Measurements from ENCODE around the gene UVRAG.

UVRAG gene

DNA sequence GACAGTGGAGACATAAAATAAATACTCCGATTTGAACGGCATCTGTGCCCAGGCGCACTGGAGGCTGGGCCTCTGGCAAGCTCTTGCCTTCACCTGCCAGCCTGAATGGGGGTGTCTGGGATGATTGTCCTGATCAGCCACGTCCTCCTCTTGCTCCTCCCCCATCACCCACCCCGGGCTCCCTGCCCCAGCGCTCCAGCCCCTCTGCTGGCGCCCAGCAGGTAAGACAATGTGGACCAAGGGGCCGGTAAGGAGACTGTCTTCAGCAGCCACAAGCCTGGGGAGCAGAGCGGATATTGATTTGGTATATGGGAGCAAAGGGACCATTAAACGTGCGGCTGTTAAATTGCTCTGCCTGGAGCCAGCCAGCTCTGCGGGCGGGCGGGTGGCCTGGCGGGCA lies 366.4 kb downstream of the UVRAG start:
- TF ChIP-seq ZNF184 (tag by site-specific recombination; IDR thresholded peaks at IDR 0.05) (no peak), ZNF433 (tag by site-specific recombination; IDR thresholded peaks at IDR 0.05; ENCODE audit: low read depth) (no peak), ZNF654 (tag by site-specific recombination; IDR thresholded peaks at IDR 0.05; ENCODE audit: low read depth) (no peak), ZNF423 (tag by site-specific recombination; IDR thresholded peaks at IDR 0.05) (no peak), ZNF2 (tag by site-specific recombination; IDR thresholded peaks at IDR 0.05) (no peak), OVOL3 (tag by site-specific recombination; IDR thresholded peaks at IDR 0.05) (no peak)
- TF ChIP-seq, protein P1, sequence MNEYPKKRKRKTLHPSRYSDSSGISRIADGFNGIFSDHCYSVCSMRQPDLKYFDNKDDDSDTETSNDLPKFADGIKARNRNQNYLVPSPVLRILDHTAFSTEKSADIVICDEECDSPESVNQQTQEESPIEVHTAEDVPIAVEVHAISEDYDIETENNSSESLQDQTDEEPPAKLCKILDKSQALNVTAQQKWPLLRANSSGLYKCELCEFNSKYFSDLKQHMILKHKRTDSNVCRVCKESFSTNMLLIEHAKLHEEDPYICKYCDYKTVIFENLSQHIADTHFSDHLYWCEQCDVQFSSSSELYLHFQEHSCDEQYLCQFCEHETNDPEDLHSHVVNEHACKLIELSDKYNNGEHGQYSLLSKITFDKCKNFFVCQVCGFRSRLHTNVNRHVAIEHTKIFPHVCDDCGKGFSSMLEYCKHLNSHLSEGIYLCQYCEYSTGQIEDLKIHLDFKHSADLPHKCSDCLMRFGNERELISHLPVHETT (tag by site-specific recombination; IDR thresholded peaks at IDR 0.05): no peak
- TF ChIP-seq, protein P2, sequence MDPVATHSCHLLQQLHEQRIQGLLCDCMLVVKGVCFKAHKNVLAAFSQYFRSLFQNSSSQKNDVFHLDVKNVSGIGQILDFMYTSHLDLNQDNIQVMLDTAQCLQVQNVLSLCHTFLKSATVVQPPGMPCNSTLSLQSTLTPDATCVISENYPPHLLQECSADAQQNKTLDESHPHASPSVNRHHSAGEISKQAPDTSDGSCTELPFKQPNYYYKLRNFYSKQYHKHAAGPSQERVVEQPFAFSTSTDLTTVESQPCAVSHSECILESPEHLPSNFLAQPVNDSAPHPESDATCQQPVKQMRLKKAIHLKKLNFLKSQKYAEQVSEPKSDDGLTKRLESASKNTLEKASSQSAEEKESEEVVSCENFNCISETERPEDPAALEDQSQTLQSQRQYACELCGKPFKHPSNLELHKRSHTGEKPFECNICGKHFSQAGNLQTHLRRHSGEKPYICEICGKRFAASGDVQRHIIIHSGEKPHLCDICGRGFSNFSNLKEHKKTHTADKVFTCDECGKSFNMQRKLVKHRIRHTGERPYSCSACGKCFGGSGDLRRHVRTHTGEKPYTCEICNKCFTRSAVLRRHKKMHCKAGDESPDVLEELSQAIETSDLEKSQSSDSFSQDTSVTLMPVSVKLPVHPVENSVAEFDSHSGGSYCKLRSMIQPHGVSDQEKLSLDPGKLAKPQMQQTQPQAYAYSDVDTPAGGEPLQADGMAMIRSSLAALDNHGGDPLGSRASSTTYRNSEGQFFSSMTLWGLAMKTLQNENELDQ (tag by site-specific recombination; IDR thresholded peaks at IDR 0.05; ENCODE audit: low read depth): no peak
- TF ChIP-seq, protein P3, sequence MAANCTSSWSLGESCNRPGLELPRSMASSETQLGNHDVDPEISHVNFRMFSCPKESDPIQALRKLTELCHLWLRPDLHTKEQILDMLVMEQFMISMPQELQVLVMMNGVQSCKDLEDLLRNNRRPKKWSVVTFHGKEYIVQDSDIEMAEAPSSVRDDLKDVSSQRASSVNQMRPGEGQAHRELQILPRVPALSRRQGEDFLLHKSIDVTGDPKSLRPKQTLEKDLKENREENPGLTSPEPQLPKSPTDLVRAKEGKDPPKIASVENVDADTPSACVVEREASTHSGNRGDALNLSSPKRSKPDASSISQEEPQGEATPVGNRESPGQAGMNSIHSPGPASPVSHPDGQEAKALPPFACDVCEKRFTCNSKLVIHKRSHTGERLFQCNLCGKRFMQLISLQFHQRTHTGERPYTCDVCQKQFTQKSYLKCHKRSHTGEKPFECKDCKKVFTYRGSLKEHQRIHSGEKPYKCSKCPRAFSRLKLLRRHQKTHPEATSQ (tag by site-specific recombination; IDR thresholded peaks at IDR 0.05): no peak
- TF ChIP-seq, protein P4, sequence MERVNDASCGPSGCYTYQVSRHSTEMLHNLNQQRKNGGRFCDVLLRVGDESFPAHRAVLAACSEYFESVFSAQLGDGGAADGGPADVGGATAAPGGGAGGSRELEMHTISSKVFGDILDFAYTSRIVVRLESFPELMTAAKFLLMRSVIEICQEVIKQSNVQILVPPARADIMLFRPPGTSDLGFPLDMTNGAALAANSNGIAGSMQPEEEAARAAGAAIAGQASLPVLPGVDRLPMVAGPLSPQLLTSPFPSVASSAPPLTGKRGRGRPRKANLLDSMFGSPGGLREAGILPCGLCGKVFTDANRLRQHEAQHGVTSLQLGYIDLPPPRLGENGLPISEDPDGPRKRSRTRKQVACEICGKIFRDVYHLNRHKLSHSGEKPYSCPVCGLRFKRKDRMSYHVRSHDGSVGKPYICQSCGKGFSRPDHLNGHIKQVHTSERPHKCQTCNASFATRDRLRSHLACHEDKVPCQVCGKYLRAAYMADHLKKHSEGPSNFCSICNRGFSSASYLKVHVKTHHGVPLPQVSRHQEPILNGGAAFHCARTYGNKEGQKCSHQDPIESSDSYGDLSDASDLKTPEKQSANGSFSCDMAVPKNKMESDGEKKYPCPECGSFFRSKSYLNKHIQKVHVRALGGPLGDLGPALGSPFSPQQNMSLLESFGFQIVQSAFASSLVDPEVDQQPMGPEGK (tag by site-specific recombination; IDR thresholded peaks at IDR 0.05): no peak
- TF ChIP-seq, protein P5, sequence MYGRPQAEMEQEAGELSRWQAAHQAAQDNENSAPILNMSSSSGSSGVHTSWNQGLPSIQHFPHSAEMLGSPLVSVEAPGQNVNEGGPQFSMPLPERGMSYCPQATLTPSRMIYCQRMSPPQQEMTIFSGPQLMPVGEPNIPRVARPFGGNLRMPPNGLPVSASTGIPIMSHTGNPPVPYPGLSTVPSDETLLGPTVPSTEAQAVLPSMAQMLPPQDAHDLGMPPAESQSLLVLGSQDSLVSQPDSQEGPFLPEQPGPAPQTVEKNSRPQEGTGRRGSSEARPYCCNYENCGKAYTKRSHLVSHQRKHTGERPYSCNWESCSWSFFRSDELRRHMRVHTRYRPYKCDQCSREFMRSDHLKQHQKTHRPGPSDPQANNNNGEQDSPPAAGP (tag by site-specific recombination; IDR thresholded peaks at IDR 0.05): no peak
- Histone ChIP-seq H3K27ac (ENCODE audit: extremely low read depth, low read depth, low read length) (no peak overlapping the region), H3K9me3 (ENCODE audit: control insufficient read depth, insufficient read depth, low read depth, low read length) (no peaks in the 10 kb centered on the region), H3K36me3 (ENCODE audit: control insufficient read depth in 2 of 2, insufficient read depth in 1 of 2, low read length in 2 of 2) (peaks cover 0 to 7% of the 10 kb centered on the region in 2 experiments; a peak in 1 of 3 replicates), H3K4me1 (ENCODE audit: control insufficient read depth, insufficient read depth, low read length) (no peaks in the 10 kb centered on the region), H3K4me3 (ENCODE audit: low read depth, low read length) (no peak overlapping the region)
- ChIA-PET CTCF (no interaction called here), POLR2A (no interaction called here)

DNA sequence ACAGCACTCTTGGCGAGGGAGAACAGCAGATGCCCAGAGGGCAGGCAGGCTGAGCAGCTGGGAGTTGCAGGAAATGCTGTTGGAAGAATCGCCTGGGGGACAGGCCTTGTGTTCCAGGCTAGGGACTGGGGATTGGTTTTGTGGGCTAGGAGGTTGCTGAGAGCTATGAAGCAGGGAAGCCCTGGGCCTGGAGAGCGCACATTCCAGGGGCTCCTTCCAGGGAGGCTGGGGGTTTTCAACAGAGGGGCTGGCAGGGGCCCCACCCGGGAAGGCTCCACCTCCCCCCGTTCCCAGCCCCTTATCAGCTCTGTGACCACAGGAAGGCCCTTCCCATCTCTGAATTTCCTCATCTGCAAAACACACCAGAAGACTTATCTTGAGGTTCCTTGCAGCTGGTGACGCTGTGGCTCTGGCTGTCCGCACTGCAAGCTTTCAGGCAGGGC lies 369.6 kb downstream of the UVRAG start:
- TF ChIP-seq ZNF558 (tag by site-specific recombination; IDR thresholded peaks at IDR 0.05): no peak
- no peak for TF ChIP-seq ZNF24 (tag by site-specific recombination; IDR thresholded peaks at IDR 0.05)
- no peak for TF ChIP-seq ZXDB (tag by site-specific recombination; IDR thresholded peaks at IDR 0.05)
- TF ChIP-seq ZSCAN16 (tag by site-specific recombination; IDR thresholded peaks at IDR 0.05): no peak
- CTCF ChIA-PET: interaction anchor here (0.9 kb wide), 1 partner anchor 134 kb away, joined by 4 read pairs; no protein-coding TSS in a partner anchor

More for the DNA sequence above, 369.6 kb downstream of the UVRAG start:
- no peak overlapping the region for H3K27ac ChIP-seq (ENCODE audit: extremely low read depth, low read depth, low read length)
- H3K9me3 ChIP-seq (ENCODE audit: control insufficient read depth, insufficient read depth, low read depth, low read length): no peaks in the 10 kb centered on the region
- no peak overlapping the region for H3K4me3 ChIP-seq (ENCODE audit: low read depth, low read length)
- H3K4me1 ChIP-seq (ENCODE audit: control insufficient read depth, insufficient read depth, low read length): no peaks in the 10 kb centered on the region
- POLR2A ChIA-PET: no interaction called here
- H3K36me3 ChIP-seq (ENCODE audit: control insufficient read depth in 2 of 2, insufficient read depth in 1 of 2, low read length in 2 of 2): peaks cover 0 to 28% of the 10 kb centered on the region in 2 experiments; a peak in 2 of 3 replicates

Data from HEK293 (cell line).